Measurements from ENCODE around the gene UTP25.
"Not testable (repeated sequence)": the region's sequence is repeated elsewhere in the genome, so short reads cannot be mapped to it uniquely, and the experiment has no call there.

The UTP25 gene

DNA sequence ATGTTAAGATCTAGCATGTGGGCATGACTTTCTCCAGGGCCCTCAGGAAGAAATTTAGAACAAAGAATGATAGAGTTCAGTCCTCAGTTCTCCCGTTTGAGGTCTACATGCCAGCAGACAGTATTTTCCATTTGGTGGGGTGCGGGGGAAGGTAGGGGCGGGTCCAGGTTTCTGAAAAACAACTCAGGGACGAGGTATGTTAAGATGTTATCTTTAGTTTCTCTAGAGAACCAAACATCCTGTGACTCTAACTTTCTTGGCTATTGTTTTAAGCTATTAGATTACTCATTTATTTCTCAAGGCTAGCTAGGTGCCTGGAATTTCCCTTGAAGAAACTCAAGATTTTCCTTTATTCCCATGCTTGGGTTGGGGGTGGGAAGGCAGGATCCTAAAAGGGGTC is 67.9 kb downstream of the UTP25 start:
- no peak for DNase-seq
- Mint-ChIP-seq H3K27ac (no peak overlapping the region), H3K4me3 (no peak overlapping the region), H3K4me1 (no peaks in the 10 kb centered on the region), H3K36me3 (no peaks in the 10 kb centered on the region), H3K27me3 (peaks cover 15 to 23% of the 10 kb centered on the region in 2 donors), H3K9me3 (no peaks in the 10 kb centered on the region)
- no peak for ATAC-seq (replicated peaks)

DNA sequence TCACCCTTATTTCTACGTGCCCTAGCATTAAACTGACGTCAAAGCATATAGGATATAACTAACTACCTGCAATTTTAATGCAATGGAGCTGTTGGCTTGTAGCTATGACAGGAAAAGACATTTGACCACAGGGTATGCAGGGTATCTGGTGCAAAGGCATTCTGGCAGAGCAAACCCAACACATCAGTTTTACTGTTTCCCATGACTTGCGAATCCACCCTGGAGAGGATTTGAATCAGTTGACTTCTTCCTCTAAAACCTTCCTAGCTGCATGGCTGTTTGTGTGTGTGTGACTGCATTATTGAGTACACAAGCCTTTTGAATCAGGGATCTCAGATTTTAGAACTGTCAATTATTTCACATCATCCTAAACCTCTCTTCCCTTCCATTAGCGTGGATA is 68.6 kb downstream of the UTP25 start:
- H3K27ac Mint-ChIP-seq, result no peak overlapping the region
- H3K9me3 Mint-ChIP-seq, result no peaks in the 10 kb centered on the region
- DNase-seq, result no peak
- no peaks in the 10 kb centered on the region for H3K36me3 Mint-ChIP-seq
- H3K27me3 Mint-ChIP-seq, result peaks cover 19 to 23% of the 10 kb centered on the region in 2 donors
- no peak for ATAC-seq (replicated peaks)
- no peak overlapping the region for H3K4me3 Mint-ChIP-seq
- H3K4me1 Mint-ChIP-seq, result no peaks in the 10 kb centered on the region

DNA sequence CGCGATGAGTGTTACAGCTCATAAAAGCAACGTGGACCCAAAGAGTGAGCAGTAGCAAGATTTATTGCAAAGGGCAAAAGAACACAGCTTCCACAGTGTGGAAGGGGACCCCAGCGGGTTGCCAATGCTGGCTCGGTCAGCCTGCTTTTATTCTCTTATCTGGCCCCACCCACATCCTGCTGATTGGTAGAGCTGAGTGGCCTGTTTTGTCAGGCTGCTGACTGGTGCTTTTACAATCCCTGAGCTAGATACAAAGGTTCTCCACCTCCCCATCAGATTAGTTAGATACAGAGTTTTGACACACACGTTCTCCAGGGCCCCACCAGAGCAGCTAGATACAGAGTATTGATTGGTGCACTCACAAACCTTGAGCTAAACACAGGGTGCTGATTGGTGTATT is 70.5 kb downstream of the UTP25 start:
- H3K27ac Mint-ChIP-seq; H3K36me3 Mint-ChIP-seq; H3K4me1 Mint-ChIP-seq; H3K9me3 Mint-ChIP-seq; DNase-seq; H3K4me3 Mint-ChIP-seq; ATAC-seq (replicated peaks): not testable (repeated sequence)
- H3K27me3 Mint-ChIP-seq, result peaks cover 23 to 29% of the 10 kb centered on the region in 2 donors

DNA sequence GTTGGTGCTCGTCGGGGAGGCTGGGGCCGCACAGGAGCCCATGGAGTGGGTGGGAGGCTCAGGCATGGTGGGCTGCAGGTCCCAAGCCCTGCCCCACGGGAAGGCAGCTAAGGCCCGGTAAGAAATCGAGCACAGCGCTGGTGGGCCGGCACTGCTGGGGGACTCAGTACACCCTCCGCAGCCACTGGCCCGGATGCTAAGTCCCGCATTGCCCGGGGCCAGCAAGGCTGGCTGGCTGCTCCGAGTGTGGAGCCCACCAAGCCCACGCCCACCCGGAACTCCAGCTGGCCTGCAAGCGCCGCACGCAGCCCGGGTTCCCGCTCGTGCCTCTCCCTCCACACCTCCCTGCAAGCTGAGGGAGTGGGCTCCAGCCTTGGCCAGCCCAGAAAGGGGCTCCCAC is 71.1 kb downstream of the UTP25 start:
- DNase-seq; H3K4me1 Mint-ChIP-seq; H3K4me3 Mint-ChIP-seq; H3K9me3 Mint-ChIP-seq; ATAC-seq (replicated peaks); H3K36me3 Mint-ChIP-seq; H3K27ac Mint-ChIP-seq: not testable (repeated sequence)
- peaks cover 25 to 26% of the 10 kb centered on the region in 2 donors for H3K27me3 Mint-ChIP-seq

DNA sequence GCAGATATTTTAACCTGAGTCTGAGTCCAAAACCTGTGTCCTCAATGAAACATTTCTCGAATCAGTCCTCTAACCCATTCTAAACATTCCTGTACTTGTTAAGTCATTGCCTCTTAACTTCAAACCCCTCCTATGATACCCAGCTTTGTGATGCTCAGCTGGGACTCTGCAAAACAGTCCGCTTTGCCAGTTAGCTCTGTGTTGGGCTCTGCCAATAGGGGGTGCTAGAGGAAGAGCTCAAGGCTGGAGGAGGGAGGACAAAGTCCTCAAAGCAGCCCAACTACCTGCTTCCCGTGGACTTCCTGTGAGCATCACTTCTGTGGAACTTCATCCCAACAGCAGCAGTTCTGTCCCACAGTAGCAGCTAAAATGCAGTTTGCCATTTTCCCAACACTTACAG is 72.2 kb downstream of the UTP25 start:
- H3K27ac Mint-ChIP-seq, result no peak overlapping the region
- H3K27me3 Mint-ChIP-seq, result peaks cover 19 to 26% of the 10 kb centered on the region in 2 donors
- no peak overlapping the region for H3K4me3 Mint-ChIP-seq
- H3K4me1 Mint-ChIP-seq, result no peaks in the 10 kb centered on the region
- H3K9me3 Mint-ChIP-seq, result no peaks in the 10 kb centered on the region
- peak in 1 of 2 donors; percentile 41 for ATAC-seq (replicated peaks)
- no peak for DNase-seq
- no peaks in the 10 kb centered on the region for H3K36me3 Mint-ChIP-seq

DNA sequence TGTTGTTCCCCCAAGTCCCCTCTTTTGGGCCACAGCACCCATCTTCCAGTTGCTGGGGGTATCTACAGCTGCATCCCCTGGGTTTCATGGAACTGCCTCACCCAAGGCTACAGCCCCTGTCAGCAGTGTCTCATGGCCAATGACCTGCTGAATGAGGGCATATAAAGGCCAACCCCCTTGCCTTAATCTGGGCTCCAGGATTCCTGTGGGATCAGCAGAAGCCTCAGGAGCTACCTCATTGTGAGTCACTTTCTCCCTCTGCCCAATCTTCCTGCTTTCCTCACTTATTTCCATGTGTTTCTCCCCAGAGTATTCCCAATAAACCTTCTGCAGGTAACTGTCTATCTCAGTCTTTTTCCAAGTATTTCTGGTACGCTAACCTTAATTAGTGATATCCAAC is 73.0 kb downstream of the UTP25 start:
- Mint-ChIP-seq H3K27ac (no peak overlapping the region), H3K36me3 (no peaks in the 10 kb centered on the region), H3K4me3 (no peak overlapping the region), H3K9me3 (no peaks in the 10 kb centered on the region), H3K4me1 (no peaks in the 10 kb centered on the region), H3K27me3 (peaks cover 19 to 22% of the 10 kb centered on the region in 2 donors)
- DNase-seq (no peak), ATAC-seq (replicated peaks) (no peak)

DNA sequence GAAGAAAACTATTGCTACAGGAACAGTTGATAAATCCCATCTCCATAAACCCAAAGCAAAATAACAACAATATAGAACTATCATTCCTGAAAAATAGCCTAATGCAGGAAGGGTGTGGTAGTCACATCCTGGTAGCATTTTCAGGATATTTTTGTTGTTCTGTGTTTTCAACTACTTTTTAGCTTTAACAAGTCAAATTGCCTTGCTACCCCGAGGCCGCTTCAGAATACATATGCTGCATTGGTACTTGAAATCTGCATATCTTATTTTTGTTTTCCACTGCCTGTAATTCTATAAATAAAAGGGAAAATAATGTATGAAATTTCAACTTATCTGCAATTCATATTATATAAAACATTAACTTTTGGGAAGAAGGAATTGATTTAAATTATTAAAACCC is 73.4 kb downstream of the UTP25 start:
- Mint-ChIP-seq H3K4me1 (no peaks in the 10 kb centered on the region), H3K9me3 (no peaks in the 10 kb centered on the region), H3K27ac (no peak overlapping the region), H3K27me3 (peaks cover 15 to 17% of the 10 kb centered on the region in 2 donors), H3K4me3 (no peak overlapping the region), H3K36me3 (no peaks in the 10 kb centered on the region)
- DNase-seq, result no peak
- no peak for ATAC-seq (replicated peaks)

DNA sequence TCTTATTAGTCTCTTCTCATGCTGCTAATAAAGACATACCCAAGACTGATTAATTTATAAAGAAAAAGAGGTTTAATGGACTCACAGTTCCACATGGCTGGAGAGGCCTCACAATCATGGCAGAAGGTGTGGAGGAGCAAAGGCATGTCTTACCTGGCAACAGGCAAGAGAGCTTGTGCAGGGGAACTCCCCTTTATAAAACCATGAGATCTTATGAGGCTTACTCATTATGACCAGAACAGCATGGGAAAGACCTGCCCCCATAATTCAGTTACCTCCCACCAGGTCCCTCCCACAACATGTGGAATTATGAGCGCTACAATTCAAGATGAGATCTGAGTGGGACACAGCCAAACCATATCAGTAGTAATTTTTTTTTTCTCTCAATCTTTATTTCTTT is 77.0 kb downstream of the UTP25 start:
- peaks cover 11 to 16% of the 10 kb centered on the region in 2 donors for H3K27me3 Mint-ChIP-seq
- ATAC-seq (replicated peaks); H3K4me1 Mint-ChIP-seq; DNase-seq; H3K36me3 Mint-ChIP-seq; H3K4me3 Mint-ChIP-seq; H3K9me3 Mint-ChIP-seq; H3K27ac Mint-ChIP-seq: not testable (repeated sequence)

All from stimulated activated naive B cell treated with anti-CD40 and anti-IgM and Interleukin-4, amounts not matched to agents 10 μg/mL and 1 μg/mL and 100 μg/mL, for 72 hours (primary cell).